ENCODE data around the gene RPP25L. TPM values are rescaled to one million over a fixed set of nuclear protein-coding genes. Genes with fewer than 3 reads are reported as not detected.

The RPP25L gene
- total RNA-seq, 4 donors from 2014 or later, result 16.6 to 29.4 (median 21.2) TPM

DNA sequence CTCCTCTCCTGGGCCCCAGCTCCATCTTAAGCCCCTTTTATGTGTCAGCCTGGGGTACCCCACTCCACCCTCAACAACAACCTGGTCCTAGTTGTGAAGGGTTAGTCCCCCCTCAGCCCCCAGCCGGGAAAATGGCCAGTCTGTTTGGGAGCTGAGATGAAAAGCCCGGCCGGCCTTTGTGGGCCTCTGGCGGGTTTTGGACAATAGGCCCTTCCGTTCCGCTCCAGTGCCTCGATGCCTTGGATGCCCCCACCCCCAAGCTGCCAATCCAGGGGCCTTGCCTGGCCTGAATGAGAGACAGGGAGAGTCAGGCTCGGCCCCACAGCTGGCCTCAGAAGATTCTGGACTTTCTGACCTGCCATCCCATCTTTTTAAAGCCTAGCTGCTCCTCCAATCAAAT lies 31.5 kb downstream of the RPP25L start:
- TF ChIP-seq, protein P1, sequence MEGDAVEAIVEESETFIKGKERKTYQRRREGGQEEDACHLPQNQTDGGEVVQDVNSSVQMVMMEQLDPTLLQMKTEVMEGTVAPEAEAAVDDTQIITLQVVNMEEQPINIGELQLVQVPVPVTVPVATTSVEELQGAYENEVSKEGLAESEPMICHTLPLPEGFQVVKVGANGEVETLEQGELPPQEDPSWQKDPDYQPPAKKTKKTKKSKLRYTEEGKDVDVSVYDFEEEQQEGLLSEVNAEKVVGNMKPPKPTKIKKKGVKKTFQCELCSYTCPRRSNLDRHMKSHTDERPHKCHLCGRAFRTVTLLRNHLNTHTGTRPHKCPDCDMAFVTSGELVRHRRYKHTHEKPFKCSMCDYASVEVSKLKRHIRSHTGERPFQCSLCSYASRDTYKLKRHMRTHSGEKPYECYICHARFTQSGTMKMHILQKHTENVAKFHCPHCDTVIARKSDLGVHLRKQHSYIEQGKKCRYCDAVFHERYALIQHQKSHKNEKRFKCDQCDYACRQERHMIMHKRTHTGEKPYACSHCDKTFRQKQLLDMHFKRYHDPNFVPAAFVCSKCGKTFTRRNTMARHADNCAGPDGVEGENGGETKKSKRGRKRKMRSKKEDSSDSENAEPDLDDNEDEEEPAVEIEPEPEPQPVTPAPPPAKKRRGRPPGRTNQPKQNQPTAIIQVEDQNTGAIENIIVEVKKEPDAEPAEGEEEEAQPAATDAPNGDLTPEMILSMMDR (IDR thresholded peaks at IDR 0.05), result no peak
- TF ChIP-seq EP300 (IDR thresholded peaks at IDR 0.05), result no peak
- TF ChIP-seq POLR2A (IDR thresholded peaks at IDR 0.05), result no peak
- no peak for TF ChIP-seq POLR2AphosphoS5 (IDR thresholded peaks at IDR 0.05)
- H3K27me3 ChIP-seq, result peaks cover 83% of the 10 kb centered on the region
- no peak overlapping the region for H3K27ac ChIP-seq
- H3K9me3 ChIP-seq, result no peaks in the 10 kb centered on the region
- no peak overlapping the region for H3K4me3 ChIP-seq
- no peaks in the 10 kb centered on the region for H3K36me3 ChIP-seq
- no peak for ATAC-seq
- WGBS, 2 donors (ENCODE audit: low coverage in 1 of 2), result 94% methylated on average over 5 of the region's 8 CpGs; no CpG with 5 or more reads in 1 of the 2 donors
- peaks cover 0 to 24% (median 0%) of the 10 kb centered on the region in 3 donors for H3K4me1 ChIP-seq

DNA sequence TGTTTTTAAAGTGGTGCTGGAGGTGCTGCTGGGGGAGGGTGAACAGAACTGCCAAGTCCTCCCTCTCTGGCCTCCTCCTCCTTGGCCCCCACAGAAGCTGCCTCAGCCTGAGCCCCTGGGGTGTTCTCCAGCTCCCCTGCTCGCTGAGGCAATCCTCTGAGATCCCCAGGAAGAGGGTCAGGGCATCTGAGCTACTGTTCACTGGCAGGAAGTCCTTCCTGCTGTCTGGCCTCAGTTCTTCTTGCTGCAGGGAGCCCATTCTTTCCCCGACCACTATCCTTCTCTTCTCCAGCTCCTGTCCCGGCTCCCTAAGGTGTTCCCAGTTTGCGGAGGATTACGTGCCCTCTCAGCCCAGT lies 32.1 kb downstream of the RPP25L start:
- 75 to 96% methylated on average over 4 to 5 of the region's 5 CpGs for WGBS, 2 donors (ENCODE audit: low coverage in 1 of 2)
- H3K36me3 ChIP-seq, result no peaks in the 10 kb centered on the region
- no peak for ATAC-seq
- no peak overlapping the region for H3K27ac ChIP-seq
- H3K4me1 ChIP-seq, result peaks cover 0 to 24% (median 0%) of the 10 kb centered on the region in 3 donors
- no peak overlapping the region for H3K4me3 ChIP-seq
- H3K27me3 ChIP-seq, result peaks cover 83% of the 10 kb centered on the region
- no peaks in the 10 kb centered on the region for H3K9me3 ChIP-seq
- TF ChIP-seq POLR2A (IDR thresholded peaks at IDR 0.05) (no peak), POLR2AphosphoS5 (IDR thresholded peaks at IDR 0.05) (no peak), EP300 (IDR thresholded peaks at IDR 0.05) (no peak)
- TF ChIP-seq, protein P1 (IDR thresholded peaks at IDR 0.05), result no peak

DNA sequence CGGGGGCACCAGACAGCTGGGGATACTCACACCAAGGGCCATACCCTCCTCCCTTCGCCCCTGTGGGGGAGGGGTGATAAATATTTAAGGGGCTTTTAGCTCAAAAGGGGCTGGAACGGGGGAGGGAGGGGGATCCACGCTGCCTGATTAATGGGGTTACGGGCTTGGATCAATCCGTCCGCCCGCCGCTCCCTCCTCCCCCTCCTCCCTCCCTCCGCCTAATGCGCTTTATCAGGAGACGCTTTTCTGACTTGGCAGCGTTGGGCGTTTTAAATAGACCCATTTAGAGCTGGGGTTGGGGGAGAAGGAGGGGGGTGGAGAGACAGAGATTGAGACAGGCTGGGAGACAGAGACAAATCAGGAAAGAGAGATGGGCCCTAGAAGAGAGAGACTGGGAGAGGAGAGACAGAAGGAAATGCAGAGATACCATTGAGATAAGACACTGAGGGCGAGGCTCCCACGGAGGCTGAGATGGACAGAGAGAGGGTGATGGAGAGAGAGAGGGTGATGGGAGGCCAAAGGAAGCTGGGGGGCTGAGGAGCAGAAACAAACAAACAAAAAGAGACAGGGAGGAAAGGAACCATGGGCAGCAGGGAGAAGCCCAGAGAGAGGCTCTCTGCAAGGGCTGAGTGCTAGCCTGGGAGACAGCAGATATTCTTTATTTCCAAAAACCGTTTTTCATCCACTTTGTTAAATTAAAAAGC lies 32.6 kb downstream of the RPP25L start:
- no peak overlapping the region for H3K4me3 ChIP-seq
- no peak for ATAC-seq
- peaks cover 83% of the 10 kb centered on the region for H3K27me3 ChIP-seq
- peaks cover 0 to 24% (median 0%) of the 10 kb centered on the region in 3 donors for H3K4me1 ChIP-seq
- no peaks in the 10 kb centered on the region for H3K9me3 ChIP-seq
- 13 to 44% methylated on average over 3 to 8 of the region's 17 CpGs for WGBS, 2 donors (ENCODE audit: low coverage in 1 of 2)
- TF ChIP-seq POLR2AphosphoS5 (IDR thresholded peaks at IDR 0.05) (no peak), EP300 (IDR thresholded peaks at IDR 0.05) (no peak), POLR2A (IDR thresholded peaks at IDR 0.05) (no peak)
- TF ChIP-seq, protein P1 (IDR thresholded peaks at IDR 0.05), result no peak
- H3K36me3 ChIP-seq, result no peaks in the 10 kb centered on the region
- H3K27ac ChIP-seq, result no peak overlapping the region

DNA sequence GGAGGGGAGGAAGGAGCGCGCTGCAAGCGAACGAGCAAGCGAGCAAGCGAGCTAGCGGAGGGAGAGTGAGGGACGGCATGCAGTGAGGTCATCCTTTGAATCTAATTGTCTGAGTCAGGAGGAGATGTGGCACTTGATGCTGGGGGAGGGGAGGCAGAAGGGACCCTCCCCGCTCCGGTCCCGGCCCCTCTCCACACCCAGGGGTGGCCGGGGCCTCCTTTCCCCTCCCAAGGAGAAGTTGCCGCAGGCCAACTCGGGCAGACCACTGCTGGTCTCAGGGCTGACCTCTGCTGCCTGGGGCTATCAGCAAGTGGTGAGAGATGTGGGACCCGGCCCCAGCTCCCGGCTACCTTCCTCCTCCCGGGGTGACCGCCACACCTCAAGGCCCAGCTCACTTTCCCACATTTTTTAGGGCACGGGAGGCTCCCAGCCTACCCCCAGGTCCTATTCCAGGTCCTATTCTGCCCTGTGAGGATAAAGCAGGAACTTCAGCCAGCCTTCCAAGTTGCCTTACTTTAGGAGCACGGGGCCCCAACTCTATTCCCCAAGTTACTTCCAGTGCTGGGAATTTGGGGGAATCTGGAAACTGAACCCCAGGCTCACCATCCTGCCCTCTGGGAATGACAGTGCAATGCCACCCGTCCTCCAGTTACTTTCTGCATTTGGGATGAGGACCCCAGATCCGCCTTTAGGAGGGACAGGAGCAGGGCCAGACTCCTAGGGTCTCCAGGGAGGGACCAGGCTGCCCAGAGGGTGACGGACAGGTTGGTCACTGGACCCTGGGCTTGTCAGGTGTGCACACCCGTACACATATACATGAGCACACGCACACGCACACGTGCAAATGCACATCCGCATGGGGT lies 33.4 kb downstream of the RPP25L start:
- no peaks in the 10 kb centered on the region for H3K9me3 ChIP-seq
- H3K27me3 ChIP-seq, result peaks cover 82% of the 10 kb centered on the region
- 10 to 30% methylated on average over 6 of the region's 28 CpGs for WGBS, 2 donors (ENCODE audit: low coverage in 1 of 2)
- H3K4me1 ChIP-seq, result peaks cover 0 to 24% (median 0%) of the 10 kb centered on the region in 3 donors
- H3K4me3 ChIP-seq, result peak overlapping the region in 1 of 2 donors; percentile 45
- TF ChIP-seq POLR2A (IDR thresholded peaks at IDR 0.05), result no peak
- no peak for TF ChIP-seq EP300 (IDR thresholded peaks at IDR 0.05)
- TF ChIP-seq, protein P1 (IDR thresholded peaks at IDR 0.05), result no peak
- TF ChIP-seq POLR2AphosphoS5 (IDR thresholded peaks at IDR 0.05), result no peak
- no peak for ATAC-seq
- no peaks in the 10 kb centered on the region for H3K36me3 ChIP-seq
- peak overlapping the region in 2 of 4 donors; percentile 35 to 41 for H3K27ac ChIP-seq
